Measurements from ENCODE around the gene PAX7.

- no peak for TF ChIP-seq CTCF (IDR thresholded peaks at IDR 0.05; ENCODE audit: insufficient read depth, low read length)
- no peak for TF ChIP-seq POLR2AphosphoS5 (IDR thresholded peaks at IDR 0.05; ENCODE audit: low read depth)
- no peak for TF ChIP-seq GABPA (IDR thresholded peaks at IDR 0.05; ENCODE audit: low read depth)
- TF ChIP-seq REST (IDR thresholded peaks at IDR 0.05; ENCODE audit: insufficient replicate concordance, low read depth) = no peak
- no peak for TF ChIP-seq SPI1 (IDR thresholded peaks at IDR 0.05; ENCODE audit: borderline replicate concordance, low read depth)
Measured at GRCh38 chr1:18736958-18737357, 106.3 kb downstream of the PAX7 start.

All from HL-60 (cell line).